GM19395 (cell line): ENCODE measurements around the gene HS3ST4.

ENCODE experiments used
- ATAC-seq: cut with Tn5 transposase; IDR thresholded peaks from one replicate; pipeline ENCODE4 v1.9.1; 2021; ENCODE audit warnings: mild to moderate bottlenecking, moderate library complexity; ENCODE audit not compliant: unreplicated experiment

HS3ST4 gene

GRCh38 chr16:26158142-26158759 lies 466.5 kb downstream of the HS3ST4 start:
- ATAC-seq = no peak

GRCh38 chr16:26161461-26162180 lies 469.9 kb downstream of the HS3ST4 start:
- ATAC-seq = no peak

- no peak for ATAC-seq
Measured at GRCh38 chr16:26169473-26169872, 477.7 kb downstream of the HS3ST4 start.

- ATAC-seq = no peak
Measured at GRCh38 chr16:26175944-26176343, 484.2 kb downstream of the HS3ST4 start.

GRCh38 chr16:26177438-26177837 lies 485.7 kb downstream of the HS3ST4 start:
- no peak for ATAC-seq

GRCh38 chr16:26178298-26178697 lies 486.5 kb downstream of the HS3ST4 start:
- no peak for ATAC-seq

- no peak for ATAC-seq
Measured at GRCh38 chr16:26186091-26186615, 494.4 kb downstream of the HS3ST4 start.
